A549 (cell line): ENCODE data around the gene SCNN1A.

Experiments used
- POLR2A ChIP-seq: IDR thresholded peaks from 2 replicates; pipeline ENCODE4 v1.6.1; 2012; ENCODE audit warnings: mild to moderate bottlenecking, low read length
- TF ChIP-seq, protein P1 (sequence below): fragments of >200 bp; sonication (Bioruptor Twin); formaldehyde crosslinking; IDR thresholded peaks from 3 replicates; pipeline ENCODE4 v1.5.1; 2016
- TF ChIP-seq, protein P2 (sequence below): IDR thresholded peaks from 2 replicates; pipeline ENCODE4 v1.6.1; 2012; ENCODE audit warnings: low read depth, borderline replicate concordance

- TF ChIP-seq, protein P1, sequence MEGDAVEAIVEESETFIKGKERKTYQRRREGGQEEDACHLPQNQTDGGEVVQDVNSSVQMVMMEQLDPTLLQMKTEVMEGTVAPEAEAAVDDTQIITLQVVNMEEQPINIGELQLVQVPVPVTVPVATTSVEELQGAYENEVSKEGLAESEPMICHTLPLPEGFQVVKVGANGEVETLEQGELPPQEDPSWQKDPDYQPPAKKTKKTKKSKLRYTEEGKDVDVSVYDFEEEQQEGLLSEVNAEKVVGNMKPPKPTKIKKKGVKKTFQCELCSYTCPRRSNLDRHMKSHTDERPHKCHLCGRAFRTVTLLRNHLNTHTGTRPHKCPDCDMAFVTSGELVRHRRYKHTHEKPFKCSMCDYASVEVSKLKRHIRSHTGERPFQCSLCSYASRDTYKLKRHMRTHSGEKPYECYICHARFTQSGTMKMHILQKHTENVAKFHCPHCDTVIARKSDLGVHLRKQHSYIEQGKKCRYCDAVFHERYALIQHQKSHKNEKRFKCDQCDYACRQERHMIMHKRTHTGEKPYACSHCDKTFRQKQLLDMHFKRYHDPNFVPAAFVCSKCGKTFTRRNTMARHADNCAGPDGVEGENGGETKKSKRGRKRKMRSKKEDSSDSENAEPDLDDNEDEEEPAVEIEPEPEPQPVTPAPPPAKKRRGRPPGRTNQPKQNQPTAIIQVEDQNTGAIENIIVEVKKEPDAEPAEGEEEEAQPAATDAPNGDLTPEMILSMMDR, result no peak
- TF ChIP-seq, protein P2, sequence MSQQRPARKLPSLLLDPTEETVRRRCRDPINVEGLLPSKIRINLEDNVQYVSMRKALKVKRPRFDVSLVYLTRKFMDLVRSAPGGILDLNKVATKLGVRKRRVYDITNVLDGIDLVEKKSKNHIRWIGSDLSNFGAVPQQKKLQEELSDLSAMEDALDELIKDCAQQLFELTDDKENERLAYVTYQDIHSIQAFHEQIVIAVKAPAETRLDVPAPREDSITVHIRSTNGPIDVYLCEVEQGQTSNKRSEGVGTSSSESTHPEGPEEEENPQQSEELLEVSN, result no peak
- no peak for TF ChIP-seq POLR2A
Measured at GRCh38 chr12:6356374-6356820, 19.0 kb downstream of the SCNN1A start.
